Raji (cell line): ENCODE measurements around the gene PLA2G2C.

Experiments used
- POLR2A ChIP-seq: IDR thresholded peaks from 2 replicates; pipeline ENCODE4 v1.6.1; 2011; ENCODE audit warnings: low read depth, low read length, control low read depth; ENCODE audit not compliant: insufficient read depth

PLA2G2C gene

GRCh38 chr1:20185834-20186782 is at the start of gene PLA2G2C, which contains the start of gene UBXN10:
PLA2G2C (minus strand) TSS chr1:20186518; CDS start chr1:20177363, 9,155 bp downstream.
UBXN10 (plus strand) TSS chr1:20186096; CDS start chr1:20190562, 4,466 bp downstream.
- no peak for TF ChIP-seq POLR2A

GRCh38 chr1:20234788-20235535 is 48.6 kb upstream of the PLA2G2C start:
- TF ChIP-seq POLR2A, result no peak

GRCh38 chr1:20233866-20234265 is 47.5 kb upstream of the PLA2G2C start:
- TF ChIP-seq POLR2A, result no peak

- no peak for TF ChIP-seq POLR2A
These were observed 47.1 kb upstream of the PLA2G2C start for GRCh38 chr1:20233394-20233793.

GRCh38 chr1:20229171-20229570 is 42.9 kb upstream of the PLA2G2C start:
- TF ChIP-seq POLR2A, result no peak

- no peak for TF ChIP-seq POLR2A
These were observed 42.1 kb upstream of the PLA2G2C start for GRCh38 chr1:20228314-20228825.

- no peak for TF ChIP-seq POLR2A
These were observed 41.4 kb upstream of the PLA2G2C start for GRCh38 chr1:20227704-20228103.

- no peak for TF ChIP-seq POLR2A
These were observed 38.2 kb upstream of the PLA2G2C start for GRCh38 chr1:20224546-20224945.

GRCh38 chr1:20223551-20224419 is 37.5 kb upstream of the PLA2G2C start:
- TF ChIP-seq POLR2A, result no peak

GRCh38 chr1:20223106-20223505 is 36.8 kb upstream of the PLA2G2C start:
- no peak for TF ChIP-seq POLR2A

- TF ChIP-seq POLR2A, result no peak
These were observed 33.7 kb upstream of the PLA2G2C start for GRCh38 chr1:20220036-20220435.

GRCh38 chr1:20216574-20216973 is 30.3 kb upstream of the PLA2G2C start:
- no peak for TF ChIP-seq POLR2A

- TF ChIP-seq POLR2A, result no peak
These were observed 29.4 kb upstream of the PLA2G2C start for GRCh38 chr1:20215716-20216115.

- no peak for TF ChIP-seq POLR2A
These were observed 26.5 kb upstream of the PLA2G2C start for GRCh38 chr1:20212685-20213331.
